VCaP (cell line): ENCODE results near the gene GBE1.

Experiments
- H3K27ac ChIP-seq: fragments of 450-650 bp; 2 replicates; pipeline ENCODE4 v1.5.1; 2017
- CTCF ChIP-seq: fragments of 450-650 bp; conservative IDR thresholded peaks from 2 replicates; pipeline ENCODE4 v1.5.1; 2017; ENCODE audit warnings: mild to moderate bottlenecking, moderate library complexity

Gene GBE1

GRCh38 chr3:81696090-81696489 is 65.4 kb downstream of the GBE1 start:
- TF ChIP-seq CTCF = no peak

GRCh38 chr3:81695302-81695701 is 66.1 kb downstream of the GBE1 start:
- no peak for TF ChIP-seq CTCF
- no peak overlapping the region for H3K27ac ChIP-seq

More at GRCh38 chr3:81696090-81696489, 65.4 kb downstream of the GBE1 start:
- H3K27ac ChIP-seq = no peak overlapping the region

GRCh38 chr3:81694662-81695061 is 66.8 kb downstream of the GBE1 start:
- H3K27ac ChIP-seq = no peak overlapping the region
- no peak for TF ChIP-seq CTCF

- TF ChIP-seq CTCF = no peak
- H3K27ac ChIP-seq = no peak overlapping the region
Observed at GRCh38 chr3:81692766-81693165, 68.7 kb downstream of the GBE1 start.

- H3K27ac ChIP-seq = no peak overlapping the region
- TF ChIP-seq CTCF = no peak
Observed at GRCh38 chr3:81689617-81690016, 71.8 kb downstream of the GBE1 start.

- H3K27ac ChIP-seq = peak overlapping the region; percentile 0; the same call in 1 of the 2 replicates
- TF ChIP-seq CTCF = no peak
Observed at GRCh38 chr3:81684751-81685395, 76.6 kb downstream of the GBE1 start.

GRCh38 chr3:81676706-81677456 is 84.6 kb downstream of the GBE1 start:
- H3K27ac ChIP-seq = peak overlapping the region; percentile 88
- TF ChIP-seq CTCF = no peak
